Esophagus muscularis mucosa (tissue), 4 donors: ENCODE measurements around the gene PITPNM3.

Experiments
- EP300 ChIP-seq: sonication (generic); formaldehyde crosslinking; IDR thresholded peaks from one replicate; pipeline ENCODE4 v1.6.1; 2017; ENCODE audit warnings: antibody characterized with exemption
- POLR2A ChIP-seq: fragments of 450-650 bp; IDR thresholded peaks from one replicate; pipeline ENCODE4 v1.6.1; 2017; ENCODE audit warnings: antibody characterized with exemption, moderate library complexity, mild to moderate bottlenecking, low read depth
- POLR2AphosphoS5 ChIP-seq, 2 donors: sonication (generic); formaldehyde crosslinking; IDR thresholded peaks; one replicate each; pipeline ENCODE4 v1.6.1; 2017; ENCODE audit warnings: antibody characterized with exemption in 2 of 2
- TF ChIP-seq, protein P1 (sequence below), 3 experiments: fragments of 200-600 bp in 2 of 3; fragments of 450-650 bp in 1 of 3; sonication (generic) in 2 of 3; IDR thresholded peaks; one replicate each; pipeline ENCODE4 v1.5.1; 2017 to 2019; ENCODE audit warnings: antibody characterized with exemption in 3 of 3, mild to moderate bottlenecking in 2 of 3, moderate library complexity in 1 of 3

DNA sequence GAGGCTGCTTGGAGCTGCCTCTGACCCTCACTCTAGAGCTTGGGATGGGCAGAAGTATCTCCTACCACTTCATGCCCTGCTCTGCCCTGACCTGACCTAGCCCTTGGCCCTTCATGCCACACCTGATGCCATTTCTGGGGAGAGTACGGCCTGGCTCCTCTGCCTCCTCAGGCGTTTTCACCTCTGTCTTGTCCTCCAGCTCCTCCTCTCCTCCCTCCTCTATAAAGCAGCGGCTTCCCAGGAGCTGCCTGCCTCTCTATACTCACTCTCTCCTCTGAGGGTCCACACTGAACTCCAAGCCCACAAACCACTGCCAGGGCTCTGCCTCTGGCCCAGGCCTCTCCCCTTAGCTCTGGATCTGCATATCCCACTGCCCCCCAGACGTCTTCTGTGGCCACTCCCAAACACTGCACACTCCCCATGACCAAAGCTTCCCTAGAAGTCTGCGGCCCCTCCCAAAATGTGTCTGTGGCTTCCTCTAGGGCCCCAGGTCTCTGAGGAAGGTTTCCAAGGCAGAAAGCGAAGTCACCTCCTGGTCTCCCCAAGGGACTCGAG lies 52.6 kb downstream of the PITPNM3 start:
- no peak for TF ChIP-seq POLR2A
- TF ChIP-seq, protein P1, sequence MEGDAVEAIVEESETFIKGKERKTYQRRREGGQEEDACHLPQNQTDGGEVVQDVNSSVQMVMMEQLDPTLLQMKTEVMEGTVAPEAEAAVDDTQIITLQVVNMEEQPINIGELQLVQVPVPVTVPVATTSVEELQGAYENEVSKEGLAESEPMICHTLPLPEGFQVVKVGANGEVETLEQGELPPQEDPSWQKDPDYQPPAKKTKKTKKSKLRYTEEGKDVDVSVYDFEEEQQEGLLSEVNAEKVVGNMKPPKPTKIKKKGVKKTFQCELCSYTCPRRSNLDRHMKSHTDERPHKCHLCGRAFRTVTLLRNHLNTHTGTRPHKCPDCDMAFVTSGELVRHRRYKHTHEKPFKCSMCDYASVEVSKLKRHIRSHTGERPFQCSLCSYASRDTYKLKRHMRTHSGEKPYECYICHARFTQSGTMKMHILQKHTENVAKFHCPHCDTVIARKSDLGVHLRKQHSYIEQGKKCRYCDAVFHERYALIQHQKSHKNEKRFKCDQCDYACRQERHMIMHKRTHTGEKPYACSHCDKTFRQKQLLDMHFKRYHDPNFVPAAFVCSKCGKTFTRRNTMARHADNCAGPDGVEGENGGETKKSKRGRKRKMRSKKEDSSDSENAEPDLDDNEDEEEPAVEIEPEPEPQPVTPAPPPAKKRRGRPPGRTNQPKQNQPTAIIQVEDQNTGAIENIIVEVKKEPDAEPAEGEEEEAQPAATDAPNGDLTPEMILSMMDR (IDR thresholded peaks at IDR 0.05) = no peak
- no peak for TF ChIP-seq EP300
- no peak for TF ChIP-seq POLR2AphosphoS5 (IDR thresholded peaks at IDR 0.05)
